A549 (cell line): ENCODE measurements around the gene CD81. TPM values are rescaled to one million over a fixed set of nuclear protein-coding genes. Genes with fewer than 3 reads are reported as not detected.

ENCODE experiments used
- ATAC-seq, 2 experiments: fragments of 200-7000 bp in 1 of 2; fragments of >200 bp in 1 of 2; cut with Nextera tagmentation in 1 of 2; cut with Tn5 transposase in 1 of 2; 3 replicates each; pipeline versions ENCODE4 v1.8.0 to v1.9.1; 2018 to 2020; ENCODE audit warnings: mild to moderate bottlenecking in 1 of 2, moderate library complexity in 1 of 2
- CTCF ChIA-PET: fragments of 300-600 bp; sonication (Branson Sonifier 250); formaldehyde crosslinking; extraction: SDS; loops from one replicate; lab custom pipeline; 2021; ENCODE audit warnings: antibody characterized with exemption, inconsistent platforms; lab: Yijun Ruan, JAX
- POLR2A ChIA-PET: fragments of 350-600 bp; formaldehyde crosslinking; extraction: SDS; loops from one replicate; lab custom pipeline; 2021; ENCODE audit warnings: antibody characterized with exemption, inconsistent platforms; lab: Yijun Ruan, JAX
- DNase-seq, 2 experiments: peaks; one replicate each; pipeline versions ENCODE4 v3.0.0 to v3.0.0-alpha.2; 2011 to 2016; ENCODE audit warnings: low read depth in 1 of 2, low spot score in 1 of 2
- FAIRE-seq: peaks from 2 replicates; lab custom pipeline; 2011; peaks lifted over from hg19 to GRCh38; lab: Jason Lieb, UNC
- H3K27ac ChIP-seq, 2 experiments: fragments of >200 bp; sonication (Bioruptor Twin); formaldehyde crosslinking; 3 replicates each; pipeline ENCODE4 v1.5.1; 2016 to 2017
- H3K4me1 ChIP-seq: fragments of >200 bp; sonication (Bioruptor Twin); formaldehyde crosslinking; 3 replicates; pipeline ENCODE4 v1.6.1; 2016
- H3K4me2 ChIP-seq: fragments of >200 bp; sonication (Bioruptor Twin); formaldehyde crosslinking; 3 replicates; pipeline ENCODE4 v1.6.1; 2016
- H3K4me3 ChIP-seq: fragments of >200 bp; sonication (Bioruptor Twin); formaldehyde crosslinking; 3 replicates; pipeline ENCODE4 v1.5.1; 2016
- H3K9me3 ChIP-seq: fragments of >200 bp; sonication (Bioruptor Twin); formaldehyde crosslinking; 3 replicates; pipeline ENCODE4 v1.6.1; 2016
- BCL3 ChIP-seq: fragments of >200 bp; sonication (Bioruptor Twin); formaldehyde crosslinking; IDR thresholded peaks from 3 replicates; pipeline ENCODE4 v1.6.1; 2016
- BHLHE40 ChIP-seq: IDR thresholded peaks from 2 replicates; pipeline ENCODE4 v1.6.1; 2012; ENCODE audit warnings: low read depth, low read length, inconsistent platforms
- CBX2 ChIP-seq: fragments of 200-600 bp; sonication (generic); IDR thresholded peaks from 2 replicates; pipeline ENCODE4 v1.6.1; 2016; ENCODE audit warnings: low read depth, mild to moderate bottlenecking, borderline replicate concordance
- CBX8 ChIP-seq: fragments of 200-600 bp; sonication (generic); IDR thresholded peaks from 2 replicates; pipeline ENCODE4 v1.6.1; 2016
- CHD4 ChIP-seq: fragments of 200-600 bp; sonication (generic); IDR thresholded peaks from 2 replicates; pipeline ENCODE4 v1.6.1; 2016; ENCODE audit warnings: antibody characterized with exemption, mild to moderate bottlenecking, borderline replicate concordance
- E2F6 ChIP-seq: IDR thresholded peaks from 2 replicates; pipeline ENCODE4 v1.6.1; 2012; ENCODE audit warnings: low read depth, borderline replicate concordance
- EP300 ChIP-seq, 2 experiments: fragments of >200 bp; sonication (Bioruptor Twin); formaldehyde crosslinking; IDR thresholded peaks; 2 replicates in 1 of 2; 3 replicates in 1 of 2; pipeline ENCODE4 v1.6.1; 2016 to 2017
- ESRRA ChIP-seq: fragments of 150-350 bp; IDR thresholded peaks from 2 replicates; pipeline ENCODE4 v1.6.1; 2014; ENCODE audit warnings: mild to moderate bottlenecking, low read length, borderline replicate concordance
- FOSB ChIP-seq: fragments of 250-450 bp; sonication (Bioruptor Pico); IDR thresholded peaks from 2 replicates; pipeline ENCODE4 v1.5.0; 2020; ENCODE audit warnings: mild to moderate bottlenecking, moderate library complexity
- GATA3 ChIP-seq: IDR thresholded peaks from 2 replicates; pipeline ENCODE4 v1.6.1; 2012; ENCODE audit warnings: borderline replicate concordance
- HDAC2 ChIP-seq: fragments of 200-600 bp; sonication (generic); IDR thresholded peaks from 2 replicates; pipeline ENCODE4 v1.6.1; 2016
- KDM1A ChIP-seq: fragments of 200-600 bp; sonication (generic); IDR thresholded peaks from 2 replicates; pipeline ENCODE4 v1.6.1; 2016; ENCODE audit warnings: low read depth, mild to moderate bottlenecking
- MAX ChIP-seq: IDR thresholded peaks from 2 replicates; pipeline ENCODE4 v1.6.1; 2012
- NFE2L2 ChIP-seq: fragments of 150-350 bp; conservative IDR thresholded peaks from 2 replicates; pipeline ENCODE4 v1.6.1; 2014; ENCODE audit warnings: low read length
- POLR2A ChIP-seq: IDR thresholded peaks from 2 replicates; pipeline ENCODE4 v1.6.1; 2012; ENCODE audit warnings: mild to moderate bottlenecking, low read length
- POLR2AphosphoS2 ChIP-seq: conservative IDR thresholded peaks from 2 replicates; pipeline ENCODE4 v1.6.1; 2012; ENCODE audit warnings: low read length, improper control_type of control experiment, inconsistent platforms
- RAD21 ChIP-seq, 2 experiments: fragments of >200 bp in 1 of 2; sonication (Bioruptor Twin) in 1 of 2; formaldehyde crosslinking in 1 of 2; IDR thresholded peaks in 1 of 2; conservative IDR thresholded peaks in 1 of 2; 2 replicates in 1 of 2; 3 replicates in 1 of 2; pipeline ENCODE4 v1.6.1; 2012 to 2018; ENCODE audit warnings: inconsistent platforms in 1 of 2
- REST ChIP-seq: fragments of 200-600 bp; sonication (generic); IDR thresholded peaks from 2 replicates; pipeline ENCODE4 v1.6.1; 2016; ENCODE audit warnings: antibody characterized with exemption, mild to moderate bottlenecking, moderate library complexity
- RFX5 ChIP-seq: fragments of 450-650 bp; IDR thresholded peaks from 2 replicates; pipeline ENCODE4 v1.7.1; 2014; ENCODE audit warnings: antibody characterized with exemption, mild to moderate bottlenecking, moderate library complexity
- RNF2 ChIP-seq: fragments of 200-600 bp; sonication (generic); IDR thresholded peaks from 2 replicates; pipeline ENCODE4 v1.6.1; 2016; ENCODE audit warnings: low read depth, mild to moderate bottlenecking, antibody characterized with exemption, moderate library complexity, borderline replicate concordance
- USF2 ChIP-seq: fragments of 450-650 bp; IDR thresholded peaks from 2 replicates; pipeline ENCODE4 v1.6.1; 2014; ENCODE audit warnings: antibody characterized with exemption
- ZFP36 ChIP-seq: fragments of 450-650 bp; IDR thresholded peaks from 2 replicates; pipeline ENCODE4 v1.6.1; 2014; ENCODE audit warnings: borderline replicate concordance; ENCODE audit not compliant: partially characterized antibody
- WGBS: methylation state at CpG from one replicate; pipeline ENCODE4 v1.1.6; 2017; ENCODE audit errors: missing lambda C conversion rate; 5-methylcytosine and 5-hydroxymethylcytosine counted together
- polyA plus RNA-seq, 4 experiments: library from polyadenylated mRNA; depleted of rRNA in 3 of 4; stranded (reverse); fragments of >200 nt; fragmentation: RNase III in 1 of 4; extraction: RNeasy Plus Mini Kit Qiagen cat#74134 plus additional on column Dnase treatment in 1 of 4; gene quantifications; 2 replicates in 3 of 4; 3 replicates in 1 of 4; pipeline ENCODE4 v1.2.3, GENCODE V29; 2011 to 2017

CD81 gene
- polyA plus RNA-seq, 2 of the 4 experiments (the other 2 are of a cell fraction) = 125 to 247 TPM

GRCh38 chr11:2443406-2443805 lies 66.3 kb downstream of the CD81 start:
- Histone ChIP-seq H3K4me1 (peaks cover 6% of the 10 kb centered on the region), H3K4me3 (no peak overlapping the region), H3K27ac (no peak overlapping the region), H3K9me3 (peaks cover 17% of the 10 kb centered on the region), H3K4me2 (no peak overlapping the region)
- TF ChIP-seq KDM1A (no peak), POLR2A (no peak), EP300 (IDR thresholded peaks at IDR 0.05) (no peak)
- CTCF ChIA-PET = interaction anchor here (1.0 to 4.2 kb wide), 5 partner anchors 22 to 138 kb away, joined by 3 to 16 read pairs (median 4); no protein-coding TSS in a partner anchor
- 34% methylated on average over 10 of the region's 11 CpGs for WGBS
- ATAC-seq (no peak), DNase-seq (no peak), FAIRE-seq (no peak)
- POLR2A ChIA-PET = no interaction called here

- peak within 1 kb of the TSS; percentile 53 to 80; a peak in 5 of 6 replicates for H3K27ac ChIP-seq
- peaks cover 6% of the 10 kb centered on the region for H3K4me1 ChIP-seq
- POLR2A ChIA-PET = no interaction called here
- no peak for TF ChIP-seq RAD21 (conservative IDR thresholded peaks at IDR 0.05 in 1 of 2, IDR thresholded peaks at IDR 0.05 in 1 of 2)
- no peak for TF ChIP-seq BHLHE40
- no peak for TF ChIP-seq HDAC2
- no peak for TF ChIP-seq USF2
- no peak for TF ChIP-seq GATA3
- no peak for TF ChIP-seq MAX
- no peak for TF ChIP-seq ZFP36
- TF ChIP-seq CHD4 = no peak
- TF ChIP-seq NFE2L2 = no peak
- no peak for TF ChIP-seq FOSB
- TF ChIP-seq BCL3 = no peak
- no peak for TF ChIP-seq E2F6
- TF ChIP-seq, all 56 proteins: peak for 0
- 19% methylated on average over 10 of the region's 64 CpGs for WGBS
- H3K9me3 ChIP-seq = peaks cover 17% of the 10 kb centered on the region
- CTCF ChIA-PET = interaction anchor here (1.0 to 4.2 kb wide), 5 partner anchors 23 to 138 kb away, joined by 3 to 16 read pairs (median 4); no protein-coding TSS in a partner anchor
- peak within 1 kb of the TSS; percentile 72 for H3K4me3 ChIP-seq
- peak; percentile 12 to 23; a peak in 3 of 6 replicates for ATAC-seq
- H3K4me2 ChIP-seq = peak within 1 kb of the TSS; percentile 100
- FAIRE-seq = no peak
- DNase-seq = peak in 1 of 2 experiments; percentile 36
Observed at GRCh38 chr11:2443881-2444820, 67.0 kb downstream of the CD81 start, which contains the start of gene TRPM5. Gene TRPM5, minus strand, starts transcription at chr11:2444514. Its CDS starts 21,478 bp downstream, at chr11:2423036.

GRCh38 chr11:2444821-2445745 lies 68.0 kb downstream of the CD81 start, which contains the start of gene KCNQ1:
Gene KCNQ1, plus strand, starts transcription at chr11:2445008. Its CDS starts 91 bp downstream, at chr11:2445099.
- POLR2A ChIA-PET = no interaction called here
- TF ChIP-seq REST (no peak), POLR2AphosphoS2 (no peak), RNF2 (no peak), CBX8 (no peak), MAX (no peak), CBX2 (no peak), RFX5 (no peak), CHD4 (no peak), ESRRA (no peak)

More at GRCh38 chr11:2444821-2445745, 68.0 kb downstream of the CD81 start, which contains the start of gene KCNQ1:
- WGBS = 48% methylated on average over 6 of the region's 116 CpGs
- peaks cover 6% of the 10 kb centered on the region for H3K4me1 ChIP-seq
- peak within 1 kb of the TSS; percentile 53 to 80; a peak in 5 of 6 replicates for H3K27ac ChIP-seq
- no peak for FAIRE-seq
- CTCF ChIA-PET = interaction anchor here (1.1 to 4.2 kb wide), 2 partner anchors 87 to 248 kb away, joined by 3 to 16 read pairs; no protein-coding TSS in a partner anchor
- peak; percentile 45 to 68 for ATAC-seq
- peak within 1 kb of the TSS; percentile 72 for H3K4me3 ChIP-seq
- DNase-seq = peak; percentile 28 to 59
- peak within 1 kb of the TSS; percentile 100 for H3K4me2 ChIP-seq
- peaks cover 17% of the 10 kb centered on the region for H3K9me3 ChIP-seq
